Panc1 (cell line): ENCODE data around the gene EHD2.

Experiments used
- CTCF ChIP-seq: fragments of 450-650 bp; IDR thresholded peaks from 2 replicates; pipeline ENCODE4 v1.5.1; 2017; ENCODE audit warnings: mild to moderate bottlenecking
- POLR2AphosphoS5 ChIP-seq: IDR thresholded peaks from 2 replicates; pipeline ENCODE4 v1.6.1; 2012; ENCODE audit warnings: mild to moderate bottlenecking, low read depth, low read length, moderate library complexity

GRCh38 chr19:47778954-47779351 is 65.7 kb downstream of the EHD2 start:
- TF ChIP-seq CTCF (no peak), POLR2AphosphoS5 (no peak)
